Endodermal cell (in vitro differentiated cells): ENCODE results near the gene SERPINB5. TPM values are rescaled to one million over a fixed set of nuclear protein-coding genes. Genes with fewer than 3 reads are reported as not detected.

Experiments
- DNase-seq: peaks from one replicate; pipeline ENCODE4 v3.0.0-alpha.2; 2017
- H3K27ac ChIP-seq: 2 replicates; pipeline ENCODE4 v1.5.1; 2013; ENCODE audit warnings: mild to moderate bottlenecking, low read depth, low read length, moderate library complexity
- H3K27me3 ChIP-seq: 2 replicates; pipeline ENCODE4 v1.6.1; 2013; ENCODE audit warnings: mild to moderate bottlenecking, low read length, moderate library complexity; ENCODE audit not compliant: insufficient read depth, control insufficient read depth, poor library complexity, severe bottlenecking
- H3K36me3 ChIP-seq: 2 replicates; pipeline ENCODE4 v1.7.0; 2013; ENCODE audit warnings: mild to moderate bottlenecking, low read length, moderate library complexity; ENCODE audit not compliant: control insufficient read depth, insufficient read depth
- H3K4me1 ChIP-seq: one replicate; pipeline ENCODE4 v1.7.0; 2013; ENCODE audit warnings: low read length; ENCODE audit not compliant: control insufficient read depth, insufficient read depth
- H3K4me3 ChIP-seq: 2 replicates; pipeline ENCODE4 v1.5.1; 2013; ENCODE audit warnings: mild to moderate bottlenecking, low read length, moderate library complexity
- H3K9ac ChIP-seq: 2 replicates; pipeline ENCODE4 v1.6.1; 2013; ENCODE audit warnings: mild to moderate bottlenecking, low read length, moderate library complexity; ENCODE audit not compliant: poor library complexity, severe bottlenecking; ENCODE audit errors: extremely low read depth
- H3K9me3 ChIP-seq: 2 replicates; pipeline ENCODE4 v1.6.1; 2013; ENCODE audit warnings: mild to moderate bottlenecking, low read length, moderate library complexity; ENCODE audit not compliant: control insufficient read depth
- H3K27ac Mint-ChIP-seq: 2 replicates; pipeline ENCODE4 v1.8.0; 2020; ENCODE audit warnings: mixed read lengths
- H3K27me3 Mint-ChIP-seq: 2 replicates; pipeline ENCODE4 v1.8.0; 2021; ENCODE audit warnings: mild to moderate bottlenecking, mixed read lengths; ENCODE audit not compliant: insufficient read depth
- H3K36me3 Mint-ChIP-seq: 2 replicates; pipeline ENCODE4 v1.8.0; 2020; ENCODE audit warnings: low read depth, mixed read lengths
- H3K4me1 Mint-ChIP-seq: 2 replicates; pipeline ENCODE4 v1.8.0; 2020; ENCODE audit warnings: mixed read lengths
- H3K4me3 Mint-ChIP-seq: 2 replicates; pipeline ENCODE4 v1.8.0; 2020; ENCODE audit warnings: mild to moderate bottlenecking, moderate library complexity, mixed read lengths
- H3K9me3 Mint-ChIP-seq: 2 replicates; pipeline ENCODE4 v1.8.0; 2020; ENCODE audit warnings: mild to moderate bottlenecking, mixed read lengths
- CTCF ChIP-seq: fragments of 200-600 bp; sonication (generic); conservative IDR thresholded peaks from 2 replicates; pipeline ENCODE4 v1.5.0; 2021; ENCODE audit warnings: antibody characterized with exemption, mild to moderate bottlenecking
- WGBS, 2 experiments: methylation state at CpG; one replicate each; pipeline versions ENCODE4 v1.1.5 to v1.1.7; 2013; ENCODE audit warnings: missing lambda C conversion rate in 2 of 2, mixed read lengths in 1 of 2; ENCODE audit not compliant: insufficient coverage in 1 of 2, insufficient read length in 1 of 2; 5-methylcytosine and 5-hydroxymethylcytosine counted together
- total RNA-seq, 2 donors: library from RNA; stranded (reverse); fragmentation: NEBNext Ultra II Directional in 1 of 2; extraction: Animal tissue kit (Norgen Biotek cat#: 25700) in 1 of 2; gene quantifications; 2 replicates in 1 of 2; 3 replicates in 1 of 2; pipeline ENCODE4 v1.2.1, GENCODE V29; 2021

SERPINB5 gene
- total RNA-seq, 2 donors from 2014 or later, result 3.3 TPM; not detected in 1

- Histone ChIP-seq H3K4me1 (no peaks in the 10 kb centered on the region), H3K27me3 (peaks cover 12% of the 10 kb centered on the region), H3K36me3 (no peaks in the 10 kb centered on the region), H3K9ac (no peak overlapping the region), H3K4me3 (no peak overlapping the region), H3K9me3 (no peaks in the 10 kb centered on the region), H3K27ac (no peak overlapping the region)
- H3K4me1 Mint-ChIP-seq, result peaks cover 2% of the 10 kb centered on the region
- no peaks in the 10 kb centered on the region for H3K36me3 Mint-ChIP-seq
- no CpG with 5 or more reads among the region's 1 CpG for WGBS, 2 experiments
- no peaks in the 10 kb centered on the region for H3K9me3 Mint-ChIP-seq
- no peak overlapping the region for H3K27ac Mint-ChIP-seq
- DNase-seq, result no peak
- H3K4me3 Mint-ChIP-seq, result no peak overlapping the region
- no peaks in the 10 kb centered on the region for H3K27me3 Mint-ChIP-seq
- no peak for TF ChIP-seq CTCF
Observed at GRCh38 chr18:63431180-63431579, 45.6 kb upstream of the SERPINB5 start.

- 76 to 81% methylated on average over 4 of the region's 4 CpGs for WGBS, 2 experiments
Observed at GRCh38 chr18:63433334-63433866, 43.4 kb upstream of the SERPINB5 start.

GRCh38 chr18:63438181-63438580 is 38.6 kb upstream of the SERPINB5 start:
- no peak overlapping the region for H3K9ac ChIP-seq
- Mint-ChIP-seq H3K36me3 (no peaks in the 10 kb centered on the region), H3K27me3 (no peaks in the 10 kb centered on the region), H3K4me1 (no peaks in the 10 kb centered on the region), H3K4me3 (no peak overlapping the region), H3K9me3 (no peaks in the 10 kb centered on the region), H3K27ac (no peak overlapping the region)
- no peaks in the 10 kb centered on the region for H3K4me1 ChIP-seq
- H3K27me3 ChIP-seq, result no peaks in the 10 kb centered on the region
- no peaks in the 10 kb centered on the region for H3K36me3 ChIP-seq
- no peak overlapping the region for H3K27ac ChIP-seq
- WGBS, 2 experiments, result 83 to 100% methylated on average over 2 of the region's 2 CpGs
- H3K9me3 ChIP-seq, result no peaks in the 10 kb centered on the region
- no peak for DNase-seq
- H3K4me3 ChIP-seq, result no peak overlapping the region
- no peak for TF ChIP-seq CTCF

More at GRCh38 chr18:63433334-63433866, 43.4 kb upstream of the SERPINB5 start:
- H3K4me3 ChIP-seq, result no peak overlapping the region
- Mint-ChIP-seq H3K27ac (no peak overlapping the region), H3K4me3 (no peak overlapping the region), H3K27me3 (no peaks in the 10 kb centered on the region), H3K9me3 (no peaks in the 10 kb centered on the region), H3K4me1 (no peaks in the 10 kb centered on the region), H3K36me3 (no peaks in the 10 kb centered on the region)
- no peak for TF ChIP-seq CTCF
- H3K4me1 ChIP-seq, result no peaks in the 10 kb centered on the region
- no peak overlapping the region for H3K9ac ChIP-seq
- H3K27me3 ChIP-seq, result peaks cover 12% of the 10 kb centered on the region
- DNase-seq, result no peak
- no peaks in the 10 kb centered on the region for H3K9me3 ChIP-seq
- no peak overlapping the region for H3K27ac ChIP-seq
- no peaks in the 10 kb centered on the region for H3K36me3 ChIP-seq
